Psoas muscle (tissue), 8 donors: ENCODE results near the gene CDK15. TPM values are rescaled to one million over a fixed set of nuclear protein-coding genes. Genes with fewer than 3 reads are reported as not detected.

Experiments
- ATAC-seq, 4 donors: fragments of 200-7000 bp; cut with Tn5 transposase; one replicate each; pipeline ENCODE4 v1.9.1; 2020; ENCODE audit warnings: moderate library complexity in 3 of 4, mild to moderate bottlenecking in 2 of 4
- DNase-seq, 2 donors: peaks; one replicate each; pipeline ENCODE4 v3.0.0-alpha.2; 2020
- H3K27ac ChIP-seq: fragments of 200-600 bp; one replicate; pipeline ENCODE4 v1.8.0; 2022
- H3K27me3 ChIP-seq, 3 donors: fragments of 200-600 bp in 1 of 3; one replicate each; pipeline versions ENCODE4 v1.6.1 to v1.8.0; 2013 to 2022; ENCODE audit warnings: low read length in 2 of 3, mild to moderate bottlenecking in 2 of 3, moderate library complexity in 1 of 3; ENCODE audit not compliant: insufficient read depth in 3 of 3
- H3K36me3 ChIP-seq, 2 donors: fragments of 200-600 bp in 1 of 2; one replicate each; pipeline versions ENCODE4 v1.6.1 to v1.8.0; 2013 to 2022; ENCODE audit warnings: low read depth in 1 of 2, mild to moderate bottlenecking in 1 of 2, moderate library complexity in 1 of 2; ENCODE audit not compliant: insufficient read depth in 1 of 2
- H3K4me1 ChIP-seq: fragments of 200-600 bp; one replicate; pipeline ENCODE4 v1.8.0; 2022
- H3K4me3 ChIP-seq: fragments of 200-600 bp; one replicate; pipeline ENCODE4 v1.8.0; 2022; ENCODE audit warnings: mild to moderate bottlenecking
- H3K9me3 ChIP-seq: fragments of 200-600 bp; one replicate; pipeline ENCODE4 v1.8.0; 2022
- CTCF ChIP-seq: fragments of 200-600 bp; IDR thresholded peaks from one replicate; pipeline ENCODE4 v1.8.0; 2022; ENCODE audit warnings: antibody characterized with exemption
- WGBS, 3 donors: extraction: QIAGEN DNeasy Blood & Tissue Kit; methylation state at CpG; one replicate each; pipeline versions ENCODE4 v1.1.6 to v1.1.7; 2013; 5-methylcytosine and 5-hydroxymethylcytosine counted together
- intact Hi-C, 2 donors: fragments of 100-400 bp; cut with DNase I; formaldehyde crosslinking; loops; one replicate each; pipeline versions ENCODE4 v1.11.0 to v1.14.2; 2022
- polyA plus RNA-seq, 3 donors: library from polyadenylated mRNA; stranded (reverse); fragments of 200-250 nt; gene quantifications; one replicate each; pipeline ENCODE4 v1.2.3, GENCODE V29; 2013
- total RNA-seq, 4 donors: library from RNA; stranded (reverse); fragmentation: NEBNext Ultra II Directional in 2 of 4; extraction: Animal tissue kit (Norgen Biotek cat#: 25700) in 2 of 4; gene quantifications; one replicate each; pipeline versions ENCODE4 v1.2.1 to v1.2.4, GENCODE V29; 2021 to 2023
- donor health status: healthy with polysubstance abuse.
- donor health status: DM: no; HTN: no; CAD: no; lungs with moderate emphysema.
- donor health status: Bipolar disorder and iron deficiency.
- donor health status: healthy.
- donor health status: DM: yes; HTN: yes; CAD: no.
- donor health status: DM: no; HTN: no; CAD: no.
- donor health status: DM: no; HTN: no; CAD: no.
- donor health status: DM: yes; HTN: yes; CAD: no.

The CDK15 gene
- total and polyA plus RNA-seq, 7 donors = 0.05 to 0.92 (median 0.31) TPM; not detected in 1

- Histone ChIP-seq H3K36me3 (no peaks in the 10 kb centered on the region), H3K27ac (no peak overlapping the region), H3K4me1 (no peaks in the 10 kb centered on the region), H3K9me3 (no peaks in the 10 kb centered on the region), H3K4me3 (no peak overlapping the region), H3K27me3 (no peaks in the 10 kb centered on the region)
- ATAC-seq (no peak), DNase-seq (no peak)
- intact Hi-C loops = no loop called here
- no peak for TF ChIP-seq CTCF
- WGBS, 3 donors = 79 to 80% (median 80%) methylated on average over 4 of the region's 4 CpGs
These were observed 105.0 kb downstream of the CDK15 start for GRCh38 chr2:201911372-201911771.

- ATAC-seq = no peak
- no peak for TF ChIP-seq CTCF
- WGBS, 3 donors = 62 to 76% (median 71%) methylated on average over 4 of the region's 4 CpGs
- no peak overlapping the region for H3K4me3 ChIP-seq
- H3K27ac ChIP-seq = no peak overlapping the region
- intact Hi-C loops = no loop called here
- H3K4me1 ChIP-seq = no peaks in the 10 kb centered on the region
- H3K9me3 ChIP-seq = no peaks in the 10 kb centered on the region
- no peaks in the 10 kb centered on the region for H3K36me3 ChIP-seq
- DNase-seq = no peak
- H3K27me3 ChIP-seq = no peaks in the 10 kb centered on the region
These were observed 106.9 kb downstream of the CDK15 start for GRCh38 chr2:201913201-201913600.

- ATAC-seq (no peak), DNase-seq (no peak)
- Histone ChIP-seq H3K9me3 (no peaks in the 10 kb centered on the region), H3K4me1 (no peaks in the 10 kb centered on the region), H3K36me3 (no peaks in the 10 kb centered on the region), H3K4me3 (no peak overlapping the region), H3K27ac (no peak overlapping the region), H3K27me3 (no peaks in the 10 kb centered on the region)
- WGBS, 3 donors = 93 to 95% (median 93%) methylated on average over 3 of the region's 3 CpGs
- TF ChIP-seq CTCF = no peak
- intact Hi-C loops = no loop called here
These were observed 109.1 kb downstream of the CDK15 start for GRCh38 chr2:201915446-201915845.

GRCh38 chr2:201916565-201916964 lies 110.2 kb downstream of the CDK15 start:
- no peaks in the 10 kb centered on the region for H3K4me1 ChIP-seq
- ATAC-seq = no peak
- H3K36me3 ChIP-seq = no peaks in the 10 kb centered on the region
- H3K27me3 ChIP-seq = no peaks in the 10 kb centered on the region
- intact Hi-C loops = no loop called here
- TF ChIP-seq CTCF = no peak
- no peak overlapping the region for H3K27ac ChIP-seq
- no peaks in the 10 kb centered on the region for H3K9me3 ChIP-seq
- DNase-seq = no peak
- 90 to 94% (median 91%) methylated on average over 4 of the region's 4 CpGs for WGBS, 3 donors
- no peak overlapping the region for H3K4me3 ChIP-seq

- Histone ChIP-seq H3K4me3 (no peak overlapping the region), H3K27ac (no peak overlapping the region), H3K4me1 (no peaks in the 10 kb centered on the region), H3K36me3 (no peaks in the 10 kb centered on the region), H3K27me3 (no peaks in the 10 kb centered on the region), H3K9me3 (no peaks in the 10 kb centered on the region)
- ATAC-seq (no peak), DNase-seq (no peak)
- no peak for TF ChIP-seq CTCF
- intact Hi-C loops = no loop called here
- WGBS, 3 donors = 68 to 73% (median 70%) methylated on average over 10 of the region's 10 CpGs
These were observed 112.4 kb downstream of the CDK15 start for GRCh38 chr2:201918616-201919307.
